ENCODE results near the gene NEXMIF.
"Not testable (repeated sequence)": the region's sequence is repeated elsewhere in the genome, so short reads cannot be mapped to it uniquely, and the experiment has no call there.

The NEXMIF gene

DNA sequence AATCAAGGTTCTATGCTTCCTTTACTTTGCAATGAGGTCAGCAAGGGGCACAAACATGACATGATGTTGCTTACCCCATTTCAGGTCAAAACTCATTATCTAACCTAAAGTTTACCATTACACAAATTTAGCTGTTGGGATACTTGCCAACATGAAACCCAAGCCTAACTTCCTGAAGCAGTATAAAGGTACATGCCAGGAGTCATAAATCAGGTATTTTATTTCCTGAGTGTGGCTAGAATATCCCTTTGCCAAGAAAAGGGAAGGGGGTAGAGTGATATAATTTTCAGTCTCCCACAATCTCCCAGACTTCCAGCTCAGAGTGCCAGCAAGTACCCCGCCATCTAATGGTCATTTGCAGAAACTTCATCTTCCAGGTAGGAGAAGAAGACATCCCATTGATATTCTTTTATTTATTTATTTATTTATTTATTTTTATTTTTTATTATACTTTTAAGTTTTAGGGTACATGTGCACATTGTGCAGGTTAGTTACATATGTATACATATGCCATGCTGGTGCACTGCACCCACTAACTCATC lies 136.6 kb downstream of the NEXMIF start:
- DNase-seq (ENCODE audit: insufficient read length, low spot score), result no peak
- TF ChIP-seq, protein P1, sequence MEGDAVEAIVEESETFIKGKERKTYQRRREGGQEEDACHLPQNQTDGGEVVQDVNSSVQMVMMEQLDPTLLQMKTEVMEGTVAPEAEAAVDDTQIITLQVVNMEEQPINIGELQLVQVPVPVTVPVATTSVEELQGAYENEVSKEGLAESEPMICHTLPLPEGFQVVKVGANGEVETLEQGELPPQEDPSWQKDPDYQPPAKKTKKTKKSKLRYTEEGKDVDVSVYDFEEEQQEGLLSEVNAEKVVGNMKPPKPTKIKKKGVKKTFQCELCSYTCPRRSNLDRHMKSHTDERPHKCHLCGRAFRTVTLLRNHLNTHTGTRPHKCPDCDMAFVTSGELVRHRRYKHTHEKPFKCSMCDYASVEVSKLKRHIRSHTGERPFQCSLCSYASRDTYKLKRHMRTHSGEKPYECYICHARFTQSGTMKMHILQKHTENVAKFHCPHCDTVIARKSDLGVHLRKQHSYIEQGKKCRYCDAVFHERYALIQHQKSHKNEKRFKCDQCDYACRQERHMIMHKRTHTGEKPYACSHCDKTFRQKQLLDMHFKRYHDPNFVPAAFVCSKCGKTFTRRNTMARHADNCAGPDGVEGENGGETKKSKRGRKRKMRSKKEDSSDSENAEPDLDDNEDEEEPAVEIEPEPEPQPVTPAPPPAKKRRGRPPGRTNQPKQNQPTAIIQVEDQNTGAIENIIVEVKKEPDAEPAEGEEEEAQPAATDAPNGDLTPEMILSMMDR (IDR thresholded peaks at IDR 0.05; ENCODE audit: insufficient read depth, missing control alignments), result no peak
- no peak for FAIRE-seq

- DNase-seq (ENCODE audit: insufficient read length, low spot score) (no peak), FAIRE-seq (no peak)
- TF ChIP-seq, protein P1 (IDR thresholded peaks at IDR 0.05; ENCODE audit: insufficient read depth, missing control alignments), result no peak
Observed at GRCh38 chrX:74784629-74785028, 140.6 kb downstream of the NEXMIF start.

- DNase-seq (ENCODE audit: insufficient read length, low spot score) (no peak), FAIRE-seq (no peak)
- TF ChIP-seq, protein P1 (IDR thresholded peaks at IDR 0.05; ENCODE audit: insufficient read depth, missing control alignments), result no peak
Observed at GRCh38 chrX:74781507-74782034, 143.7 kb downstream of the NEXMIF start.

GRCh38 chrX:74779175-74779574 lies 146.1 kb downstream of the NEXMIF start:
- FAIRE-seq, result peak; percentile 46
- TF ChIP-seq, protein P1 (IDR thresholded peaks at IDR 0.05; ENCODE audit: insufficient read depth, missing control alignments), result no peak

GRCh38 chrX:74774988-74775387 lies 150.3 kb downstream of the NEXMIF start:
- no peak for DNase-seq (ENCODE audit: insufficient read length, low spot score)
- FAIRE-seq, result no peak
- TF ChIP-seq, protein P1 (IDR thresholded peaks at IDR 0.05; ENCODE audit: insufficient read depth, missing control alignments), result no peak

More at GRCh38 chrX:74779175-74779574, 146.1 kb downstream of the NEXMIF start:
- DNase-seq (ENCODE audit: insufficient read length, low spot score), result no peak

DNA sequence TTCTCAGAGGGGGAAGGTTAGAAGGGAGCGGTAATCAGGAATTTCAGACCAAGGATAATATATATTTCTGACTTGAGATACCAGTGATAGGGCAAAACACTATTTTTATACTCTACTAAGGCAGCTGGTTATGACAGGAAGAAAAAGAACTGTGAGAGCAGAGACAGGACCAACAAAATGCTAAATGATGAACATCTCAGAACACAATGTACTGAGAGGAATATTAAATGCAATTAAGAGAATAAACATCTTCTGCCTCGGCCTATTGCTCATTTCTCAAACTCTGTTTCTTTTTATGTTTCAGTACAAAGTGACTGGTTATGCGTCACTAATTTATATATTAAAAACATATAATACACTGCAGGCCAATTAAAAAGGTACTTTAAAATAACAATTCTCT lies 188.8 kb downstream of the NEXMIF start:
- DNase-seq (ENCODE audit: insufficient read length, low spot score), result no peak
- no peak for FAIRE-seq
- TF ChIP-seq, protein P1 (IDR thresholded peaks at IDR 0.05; ENCODE audit: insufficient read depth, missing control alignments), result no peak

- TF ChIP-seq, protein P1 (IDR thresholded peaks at IDR 0.05; ENCODE audit: insufficient read depth, missing control alignments), result no peak
- DNase-seq (ENCODE audit: insufficient read length, low spot score), result no peak
- no peak for FAIRE-seq
Observed at GRCh38 chrX:74705269-74705668, 220.0 kb downstream of the NEXMIF start.

- DNase-seq (ENCODE audit: insufficient read length, low spot score); FAIRE-seq: not testable (repeated sequence)
Observed at GRCh38 chrX:74701343-74701742, 223.9 kb downstream of the NEXMIF start.
